Natural killer cell (primary cell): ENCODE results near the gene ZNF597. TPM values are rescaled to one million over a fixed set of nuclear protein-coding genes. Genes with fewer than 3 reads are reported as not detected.

Experiments used
- total RNA-seq, 4 donors: library from RNA; stranded (reverse); fragments of 120-200 nt in 1 of 4; gene quantifications; one replicate each; pipeline versions ENCODE4 v1.2.3 to v1.2.4, GENCODE V29; 2013 to 2022

The ZNF597 gene
- total RNA-seq, 3 donors from 2014 or later (not counting 1 experiment from before 2014, with no cell fraction given): 1.8 to 3.5 (median 2.8) TPM

Other genes with a start within 250 kb of the ZNF597 start
- gene ZNF200, start 208.3 kb downstream of the ZNF597 start, total RNA-seq: 10 to 100 TPM in 1 of 3 donors, 1 to 10 TPM in 2; 5.3 to 10.9 (median 5.6) TPM
- gene MEFV, start 186.9 kb downstream of the ZNF597 start, total RNA-seq: 1 to 10 TPM; 2.4 to 6.2 (median 5.4) TPM
- 10 to 100 TPM; 25.7 to 38.8 (median 28.1) TPM for gene ZNF263, start 160.0 kb downstream of the ZNF597 start, total RNA-seq
- 1 to 10 TPM; 3.7 to 9.1 (median 3.7) TPM for gene TIGD7, start 138.1 kb downstream of the ZNF597 start, total RNA-seq
- gene ZNF75A, start 138.0 kb downstream of the ZNF597 start, total RNA-seq: 10 to 100 TPM; 30.6 to 44.6 (median 39.0) TPM
- gene OR2C1, start 87.6 kb downstream of the ZNF597 start, total RNA-seq: not detected
- 10 to 100 TPM in 2 of 3 donors, 1 to 10 TPM in 1; 7.5 to 14.2 (median 14.1) TPM for gene ZSCAN32, start 42.5 kb downstream of the ZNF597 start, total RNA-seq
- gene ZNF174, start 42.3 kb downstream of the ZNF597 start, total RNA-seq: 1 to 10 TPM; 3.5 to 9.0 (median 7.5) TPM
- 10 to 100 TPM; 45.1 to 69.0 (median 58.9) TPM for gene NAA60, start 176 bp upstream of the ZNF597 start, total RNA-seq
- not detected for gene C16orf90, start 52.0 kb upstream of the ZNF597 start, total RNA-seq
- 1 to 10 TPM; 4.0 to 6.2 (median 4.7) TPM for gene CLUAP1, start 57.5 kb upstream of the ZNF597 start, total RNA-seq
- 100 to 1,000 TPM in 2 of 3 donors, 10 to 100 TPM in 1; 98.8 to 145 (median 133) TPM for gene NLRC3, start 133.9 kb upstream of the ZNF597 start, total RNA-seq
- 10 to 100 TPM; 13.5 to 18.6 (median 15.5) TPM for gene SLX4, start 168.1 kb upstream of the ZNF597 start, total RNA-seq
- gene DNASE1, start 211.2 kb upstream of the ZNF597 start, total RNA-seq: 10 to 100 TPM; 29.9 to 47.8 (median 34.9) TPM